ENCODE results near the gene ZNF839. TPM values are rescaled to one million over a fixed set of nuclear protein-coding genes. Genes with fewer than 3 reads are reported as not detected.
A peak's percentile ranks its signal among the peaks of the same experiment; 100 is the strongest.
"Not testable (repeated sequence)": the region's sequence is repeated elsewhere in the genome, so short reads cannot be mapped to it uniquely, and the experiment has no call there.

ZNF839 gene
- total RNA-seq, 4 donors from 2014 or later, result 4.7 to 7.2 (median 6.1) TPM

DNA sequence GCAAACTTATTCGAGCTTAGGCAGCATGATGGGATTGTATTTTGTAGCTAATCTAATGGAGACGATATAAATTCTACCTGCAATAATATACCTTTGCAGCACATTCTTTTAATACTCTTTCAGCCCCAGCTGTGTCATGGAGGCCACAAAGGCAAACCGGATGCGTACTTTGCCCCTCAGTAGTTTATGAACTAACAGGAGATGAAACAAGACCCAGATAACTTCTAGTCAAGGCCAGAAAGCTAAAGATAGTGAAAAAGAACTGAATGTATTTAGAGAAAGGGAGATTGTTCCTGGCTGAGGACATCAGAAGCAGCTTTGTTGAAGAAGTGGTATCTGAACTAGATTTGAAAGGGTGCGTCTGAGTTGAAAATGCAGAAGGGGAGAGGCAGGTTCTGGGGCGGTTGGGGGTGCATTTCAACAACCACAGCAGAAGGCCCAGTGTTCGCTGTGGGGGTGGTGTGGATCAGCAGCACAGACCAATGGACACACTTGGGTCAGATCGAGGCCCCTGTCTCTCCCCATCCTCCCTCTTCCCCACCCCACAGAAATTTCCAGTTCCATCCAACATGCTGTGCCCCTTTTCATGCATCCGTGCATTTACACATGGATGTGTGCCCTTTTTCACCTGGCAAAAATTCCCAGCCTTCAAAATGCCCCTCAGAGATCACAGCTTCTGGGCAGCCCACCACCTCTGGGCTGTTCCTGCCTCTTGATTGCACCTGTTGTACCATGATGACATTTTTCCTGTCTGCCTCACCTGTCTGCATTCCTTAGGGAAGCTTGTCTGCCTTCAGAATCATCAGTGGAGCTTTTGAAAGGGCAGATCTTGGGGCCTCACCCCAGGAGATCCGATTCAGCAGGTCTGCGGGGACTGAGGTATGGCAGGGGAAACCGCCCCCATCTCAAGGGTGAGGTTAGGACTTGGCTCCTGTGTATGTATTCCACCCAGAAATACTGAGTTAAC lies 2.2 kb downstream of the ZNF839 start:
- 92 to 95% methylated on average over 10 to 12 of the region's 12 CpGs for WGBS, 2 donors
- Histone ChIP-seq H3K4me1 (peaks cover 8 to 51% (median 10%) of the 10 kb centered on the region in 3 donors), H3K9me3 (no peaks in the 10 kb centered on the region), H3K4me3 (no peak overlapping the region), H3K27me3 (no peaks in the 10 kb centered on the region), H3K27ac (no peak overlapping the region), H3K36me3 (peaks cover 0 to 14% (median 0%) of the 10 kb centered on the region in 3 donors)
- TF ChIP-seq POLR2A (IDR thresholded peaks at IDR 0.05), result no peak
- TF ChIP-seq, protein P1, sequence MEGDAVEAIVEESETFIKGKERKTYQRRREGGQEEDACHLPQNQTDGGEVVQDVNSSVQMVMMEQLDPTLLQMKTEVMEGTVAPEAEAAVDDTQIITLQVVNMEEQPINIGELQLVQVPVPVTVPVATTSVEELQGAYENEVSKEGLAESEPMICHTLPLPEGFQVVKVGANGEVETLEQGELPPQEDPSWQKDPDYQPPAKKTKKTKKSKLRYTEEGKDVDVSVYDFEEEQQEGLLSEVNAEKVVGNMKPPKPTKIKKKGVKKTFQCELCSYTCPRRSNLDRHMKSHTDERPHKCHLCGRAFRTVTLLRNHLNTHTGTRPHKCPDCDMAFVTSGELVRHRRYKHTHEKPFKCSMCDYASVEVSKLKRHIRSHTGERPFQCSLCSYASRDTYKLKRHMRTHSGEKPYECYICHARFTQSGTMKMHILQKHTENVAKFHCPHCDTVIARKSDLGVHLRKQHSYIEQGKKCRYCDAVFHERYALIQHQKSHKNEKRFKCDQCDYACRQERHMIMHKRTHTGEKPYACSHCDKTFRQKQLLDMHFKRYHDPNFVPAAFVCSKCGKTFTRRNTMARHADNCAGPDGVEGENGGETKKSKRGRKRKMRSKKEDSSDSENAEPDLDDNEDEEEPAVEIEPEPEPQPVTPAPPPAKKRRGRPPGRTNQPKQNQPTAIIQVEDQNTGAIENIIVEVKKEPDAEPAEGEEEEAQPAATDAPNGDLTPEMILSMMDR (IDR thresholded peaks at IDR 0.05), result no peak
- no peak for DNase-seq
- intact Hi-C loops (cut with DNase I), result no loop called here

DNA sequence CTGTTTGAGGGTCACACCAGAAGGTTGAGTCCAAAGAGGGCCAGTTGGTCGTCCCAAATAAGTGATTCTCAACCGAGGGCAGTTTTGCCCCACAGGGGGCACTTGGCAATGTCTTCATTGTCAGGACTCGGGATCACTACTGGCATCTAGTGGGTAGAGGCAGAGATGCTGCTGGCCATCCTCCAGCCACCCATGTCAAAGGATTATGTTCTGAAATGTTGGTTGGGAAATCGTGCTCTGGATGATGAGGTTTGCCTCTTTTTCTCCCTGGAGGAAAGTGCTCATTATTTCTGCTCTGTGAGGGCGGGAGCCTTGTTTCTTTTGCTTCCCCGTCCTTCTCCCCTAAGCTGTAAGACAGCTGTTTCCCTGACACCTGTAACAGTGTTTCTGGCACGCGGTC lies 3.6 kb downstream of the ZNF839 start:
- peak overlapping the region in 3 of 4 donors; percentile 61 to 67 (median 67) for H3K27ac ChIP-seq
- WGBS, 2 donors, result 33% methylated on average over 7 to 8 of the region's 8 CpGs

DNA sequence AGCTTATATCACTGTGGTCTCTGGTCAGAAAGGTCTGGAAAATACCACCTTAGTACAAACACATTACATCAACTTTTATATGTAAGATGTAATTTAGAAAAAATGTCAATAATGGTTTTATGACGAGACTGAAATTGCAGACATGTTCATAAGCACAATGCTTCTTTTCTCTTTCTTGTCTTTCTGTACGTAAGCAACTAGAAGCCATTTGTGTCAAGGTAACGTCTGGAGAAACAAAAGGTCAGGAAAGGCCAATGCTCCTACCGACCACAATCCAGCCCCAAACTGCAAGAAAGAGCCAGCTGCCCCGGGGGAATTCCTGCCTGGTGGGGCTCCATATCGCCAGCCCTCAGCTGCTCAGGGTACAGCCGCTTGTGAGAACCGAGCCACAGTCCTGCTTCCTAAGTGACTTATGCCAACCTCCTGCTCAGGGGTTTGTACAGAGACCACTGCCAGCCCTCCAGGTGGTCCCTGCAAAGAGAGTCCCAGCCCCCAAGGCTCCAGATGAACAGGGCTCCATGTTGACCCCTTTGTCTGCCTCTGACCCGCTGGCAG lies 6.3 kb downstream of the ZNF839 start:
- WGBS, 2 donors, result 81% methylated on average over 7 to 9 of the region's 9 CpGs

More for the DNA sequence above, 3.6 kb downstream of the ZNF839 start:
- DNase-seq, result no peak
- Histone ChIP-seq H3K9me3 (no peaks in the 10 kb centered on the region), H3K36me3 (peaks cover 0 to 17% (median 0%) of the 10 kb centered on the region in 3 donors), H3K27me3 (no peaks in the 10 kb centered on the region), H3K4me3 (no peak overlapping the region), H3K4me1 (peaks cover 5 to 39% (median 8%) of the 10 kb centered on the region in 3 donors)
- intact Hi-C loops (cut with DNase I), result no loop called here
- TF ChIP-seq POLR2A (IDR thresholded peaks at IDR 0.05), result no peak
- TF ChIP-seq, protein P1 (IDR thresholded peaks at IDR 0.05), result peak in 5 of 6 experiments; percentile 13 to 61 (median 37)

DNA sequence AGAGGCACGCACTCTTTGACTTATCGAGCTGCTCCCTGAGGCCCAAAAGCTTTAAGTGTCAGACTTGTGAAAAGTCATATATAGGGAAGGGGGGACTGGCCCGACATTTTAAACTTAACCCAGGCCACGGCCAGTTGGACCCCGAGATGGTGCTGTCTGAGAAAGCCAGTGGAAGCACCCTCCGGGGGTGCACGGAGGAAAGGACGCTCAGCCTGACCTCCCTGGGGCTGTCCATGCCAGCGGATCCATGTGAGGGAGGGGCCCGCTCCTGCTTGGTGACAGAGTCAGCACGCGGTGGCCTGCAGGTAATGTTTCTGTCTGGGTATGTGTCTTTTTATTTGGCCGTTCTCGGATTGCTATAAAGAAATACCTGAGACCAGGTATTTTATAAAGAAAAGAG lies 7.0 kb downstream of the ZNF839 start:
- no peak overlapping the region for H3K4me3 ChIP-seq
- 90 to 96% methylated on average over 9 of the region's 14 CpGs for WGBS, 2 donors
- no peak for DNase-seq
- no peak overlapping the region for H3K27ac ChIP-seq
- intact Hi-C loops (cut with DNase I), result no loop called here
- no peaks in the 10 kb centered on the region for H3K27me3 ChIP-seq
- TF ChIP-seq, protein P1 (IDR thresholded peaks at IDR 0.05), result no peak
- TF ChIP-seq POLR2A (IDR thresholded peaks at IDR 0.05), result no peak
- H3K36me3 ChIP-seq, result peaks cover 0 to 22% (median 0%) of the 10 kb centered on the region in 3 donors
- peaks cover 0 to 11% (median 0%) of the 10 kb centered on the region in 3 donors for H3K4me1 ChIP-seq
- H3K9me3 ChIP-seq, result no peaks in the 10 kb centered on the region

More for the DNA sequence above, 6.3 kb downstream of the ZNF839 start:
- Histone ChIP-seq H3K9me3 (no peaks in the 10 kb centered on the region), H3K27ac (no peak overlapping the region), H3K4me1 (peaks cover 0 to 18% (median under 1%) of the 10 kb centered on the region in 3 donors), H3K4me3 (no peak overlapping the region), H3K27me3 (no peaks in the 10 kb centered on the region), H3K36me3 (peaks cover 0 to 17% (median 0%) of the 10 kb centered on the region in 3 donors)
- TF ChIP-seq POLR2A (IDR thresholded peaks at IDR 0.05), result no peak
- DNase-seq, result no peak
- intact Hi-C loops (cut with DNase I), result no loop called here

DNA sequence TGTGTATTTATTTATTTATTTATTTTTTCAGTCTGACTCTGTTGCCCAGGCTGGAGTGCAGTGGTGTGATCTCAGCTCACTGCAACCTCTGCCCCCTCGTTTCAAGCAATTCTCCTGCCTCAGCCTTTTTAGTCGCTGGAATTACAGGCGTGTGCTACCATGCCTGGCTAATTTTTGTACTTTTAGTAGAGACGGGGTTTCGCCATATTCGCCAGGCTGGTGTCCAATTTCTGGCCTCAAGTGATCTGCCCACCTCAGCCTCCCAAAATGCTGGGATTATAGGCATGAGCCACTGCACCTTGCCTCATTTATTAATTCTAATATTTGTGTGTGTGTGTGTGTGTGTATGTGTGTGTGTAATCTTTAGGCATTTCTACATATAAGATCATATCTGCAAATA lies 9.8 kb downstream of the ZNF839 start:
- DNase-seq; H3K9me3 ChIP-seq; H3K4me1 ChIP-seq; intact Hi-C loops (cut with DNase I); H3K27ac ChIP-seq; H3K27me3 ChIP-seq; H3K4me3 ChIP-seq: not testable (repeated sequence)
- peaks cover 0 to 50% (median 0%) of the 10 kb centered on the region in 3 donors for H3K36me3 ChIP-seq
- 79 to 83% methylated on average over 6 of the region's 6 CpGs for WGBS, 2 donors

DNA sequence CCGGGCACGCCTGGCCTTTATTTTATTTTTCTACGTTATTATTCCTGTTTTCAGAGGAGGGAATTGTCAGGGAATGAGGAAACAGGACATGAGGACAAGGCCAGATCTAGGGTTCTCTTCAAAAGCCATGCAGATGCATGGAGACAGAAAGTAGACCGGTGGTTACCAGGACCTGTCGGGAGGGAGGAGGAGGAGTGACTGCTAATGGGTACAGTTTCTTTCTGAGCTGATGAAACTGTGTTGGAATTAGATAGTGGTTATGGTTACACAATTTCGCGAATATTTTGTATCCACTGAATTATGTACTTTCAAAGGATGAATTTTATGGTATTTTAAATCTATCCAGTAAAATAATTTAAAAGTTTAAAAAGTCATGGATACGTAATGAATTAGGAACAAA lies 11.3 kb downstream of the ZNF839 start:
- Histone ChIP-seq H3K4me1 (peaks cover 0 to 3% (median 0%) of the 10 kb centered on the region in 3 donors), H3K9me3 (no peaks in the 10 kb centered on the region), H3K4me3 (no peak overlapping the region), H3K36me3 (peaks cover 0 to 59% (median 0%) of the 10 kb centered on the region in 3 donors), H3K27ac (no peak overlapping the region), H3K27me3 (no peaks in the 10 kb centered on the region)
- TF ChIP-seq POLR2A (IDR thresholded peaks at IDR 0.05), result no peak
- TF ChIP-seq, protein P1 (IDR thresholded peaks at IDR 0.05), result no peak
- no peak for DNase-seq
- WGBS, 2 donors, result 92% methylated on average over 8 of the region's 8 CpGs
- intact Hi-C loops (cut with DNase I), result loop anchor here (10.0 kb wide), 1 partner anchor 174 kb away; the partner anchor contains the start of gene ANKRD9
